Left lobe of liver (tissue), 2 donors: ENCODE data around the gene SRGAP2B. TPM values are rescaled to one million over a fixed set of nuclear protein-coding genes. Genes with fewer than 3 reads are reported as not detected.
"Not testable (repeated sequence)": the region's sequence is repeated elsewhere in the genome, so short reads cannot be mapped to it uniquely, and the experiment has no call there.

Experiments used
- ATAC-seq: fragments of 200-7000 bp; cut with Tn5 transposase; one replicate; pipeline ENCODE4 v1.9.1; 2020; ENCODE audit warnings: mild to moderate bottlenecking, moderate library complexity
- DNase-seq: peaks from one replicate; pipeline ENCODE4 v3.0.0-alpha.2; 2020; ENCODE audit warnings: low spot score
- total RNA-seq: library from RNA; stranded (reverse); gene quantifications from one replicate; pipeline ENCODE4 v1.2.1, GENCODE V29; 2021
- donor health status: DM: no; HTN: no; CAD: no; lungs with moderate emphysema.
- donor health status: DM: no; HTN: yes; CAD: no.

SRGAP2B gene
- total RNA-seq, result 6.4 TPM

- DNase-seq, result not testable (repeated sequence)
- ATAC-seq, result peak; percentile 81
Observed at GRCh38 chr1:145095284-145096057, at the start of gene SRGAP2B, which contains the start of gene FAM72D. Gene SRGAP2B (minus strand): TSS chr1:145095328. CDS start chr1:145092901, 2,427 bp downstream. Gene FAM72D (plus strand): TSS chr1:145095974. CDS start chr1:145096848, 874 bp downstream.

GRCh38 chr1:145144264-145144913, 49.3 kb upstream of the SRGAP2B start:
- not testable (repeated sequence) for ATAC-seq, DNase-seq

GRCh38 chr1:145140549-145140948, 45.4 kb upstream of the SRGAP2B start:
- ATAC-seq, DNase-seq: not testable (repeated sequence)

- not testable (repeated sequence) for DNase-seq
- ATAC-seq, result peak; percentile 52
Observed at GRCh38 chr1:145134476-145134875, 39.3 kb upstream of the SRGAP2B start.

GRCh38 chr1:145128697-145129469, 33.8 kb upstream of the SRGAP2B start:
- not testable (repeated sequence) for ATAC-seq, DNase-seq

GRCh38 chr1:145127144-145127543, 32.0 kb upstream of the SRGAP2B start:
- not testable (repeated sequence) for DNase-seq, ATAC-seq

GRCh38 chr1:145125112-145125511, 30.0 kb upstream of the SRGAP2B start:
- DNase-seq, ATAC-seq: not testable (repeated sequence)

- not testable (repeated sequence) for DNase-seq
- ATAC-seq, result peak; percentile 86
Observed at GRCh38 chr1:145123992-145124641, 29.0 kb upstream of the SRGAP2B start.

- peak; percentile 37 for ATAC-seq
Observed at GRCh38 chr1:145123062-145123395, 27.9 kb upstream of the SRGAP2B start.

GRCh38 chr1:145122344-145123061, 27.4 kb upstream of the SRGAP2B start:
- peak; percentile 72 for ATAC-seq
- DNase-seq, result not testable (repeated sequence)

More at GRCh38 chr1:145123062-145123395, 27.9 kb upstream of the SRGAP2B start:
- DNase-seq, result not testable (repeated sequence)

- DNase-seq, ATAC-seq: not testable (repeated sequence)
Observed at GRCh38 chr1:145119842-145120241, 24.7 kb upstream of the SRGAP2B start.

GRCh38 chr1:145115587-145116493, 20.7 kb upstream of the SRGAP2B start:
- DNase-seq, ATAC-seq: not testable (repeated sequence)

- not testable (repeated sequence) for ATAC-seq, DNase-seq
Observed at GRCh38 chr1:145114560-145115057, 19.5 kb upstream of the SRGAP2B start.

GRCh38 chr1:145112703-145113102, 17.6 kb upstream of the SRGAP2B start:
- not testable (repeated sequence) for DNase-seq, ATAC-seq

GRCh38 chr1:145111674-145112073, 16.5 kb upstream of the SRGAP2B start:
- DNase-seq, ATAC-seq: not testable (repeated sequence)

GRCh38 chr1:145103294-145103693, 8.2 kb upstream of the SRGAP2B start:
- ATAC-seq, DNase-seq: not testable (repeated sequence)

GRCh38 chr1:145101725-145102124, 6.6 kb upstream of the SRGAP2B start:
- not testable (repeated sequence) for DNase-seq, ATAC-seq

- ATAC-seq, result peak; percentile 39
- peak; percentile 46 for DNase-seq
Observed at GRCh38 chr1:145094655-145095211, 395 bp downstream of the SRGAP2B start.
